ENCODE results near the gene SYK.

Gene SYK

DNA sequence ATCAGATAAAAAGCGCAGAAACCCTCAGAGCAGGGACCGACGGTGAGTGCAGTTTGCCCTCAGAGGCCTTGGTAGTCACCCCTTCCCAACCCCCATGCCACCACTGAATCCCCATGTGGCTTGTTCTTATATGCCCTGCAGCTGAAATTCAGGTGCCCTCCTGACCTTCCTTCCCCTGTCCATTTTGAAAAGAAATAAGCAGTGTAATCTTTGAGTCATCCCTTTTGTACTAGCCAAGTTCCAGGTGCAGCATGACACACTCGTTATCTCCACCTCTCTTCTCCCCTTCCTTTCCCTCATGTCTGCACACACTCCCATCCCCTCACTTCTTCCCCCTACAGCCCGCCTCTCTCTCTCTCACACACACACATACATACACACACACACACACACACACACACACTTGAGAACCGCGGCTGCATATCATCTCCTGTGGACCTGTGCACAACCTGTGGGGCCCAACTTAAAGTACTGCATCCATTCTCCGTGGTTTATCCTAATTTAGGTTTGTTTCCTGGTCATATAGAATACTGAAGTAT is 53.1 kb downstream of the SYK start:
- no peak for DNase-seq

DNA sequence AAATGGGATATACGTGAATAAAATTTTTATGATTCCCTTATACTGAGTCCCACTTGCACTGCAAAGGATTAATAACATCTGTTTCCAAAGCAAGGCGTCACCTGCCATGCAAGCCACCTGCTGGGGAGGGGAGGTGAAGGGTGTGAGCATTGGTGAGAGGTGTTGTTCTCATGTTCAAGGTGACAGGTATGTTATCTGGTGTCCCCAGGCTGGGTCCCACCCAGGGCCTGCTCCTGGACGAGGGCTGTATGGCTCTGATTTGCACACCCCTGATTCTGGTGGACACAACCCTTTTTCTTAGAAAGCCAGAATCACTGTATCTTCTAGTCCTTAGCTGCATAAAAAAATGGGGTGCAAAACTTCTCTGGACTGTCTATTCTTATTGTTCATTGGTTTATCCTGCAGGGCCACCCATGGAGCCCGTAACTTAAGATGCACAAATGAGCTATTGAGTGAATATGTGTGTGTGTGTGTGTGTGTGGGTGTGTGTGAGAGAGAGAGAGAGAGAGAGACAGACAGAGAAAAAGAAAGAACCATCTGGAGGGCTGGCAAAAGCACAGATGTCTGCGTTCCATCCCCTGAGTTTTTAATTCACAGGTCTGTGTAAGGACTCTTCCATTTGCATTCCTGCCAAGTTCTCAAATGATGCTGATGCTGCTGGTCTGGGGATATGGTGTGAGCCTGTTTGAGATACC is 53.7 kb downstream of the SYK start:
- DNase-seq, result no peak

DNA sequence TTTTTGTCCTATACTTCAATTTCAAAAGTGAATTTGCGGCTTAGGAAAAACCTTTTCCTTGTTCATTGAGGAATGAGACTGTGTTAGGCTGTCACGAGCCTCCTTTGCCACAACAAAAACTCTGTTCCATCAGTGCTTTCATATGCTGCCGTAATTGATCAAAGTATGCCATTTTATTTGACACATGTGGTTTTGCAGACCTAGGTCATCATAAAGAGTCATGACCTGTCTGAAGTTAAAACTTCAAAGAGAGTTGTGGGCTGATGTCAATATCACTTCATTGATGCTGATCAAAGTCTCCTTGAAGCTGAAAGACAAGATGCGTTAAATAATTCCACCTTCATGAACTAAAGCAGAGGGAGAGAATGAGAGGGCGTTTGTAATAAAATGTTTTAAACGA is 55.5 kb downstream of the SYK start:
- no peak for DNase-seq

DNA sequence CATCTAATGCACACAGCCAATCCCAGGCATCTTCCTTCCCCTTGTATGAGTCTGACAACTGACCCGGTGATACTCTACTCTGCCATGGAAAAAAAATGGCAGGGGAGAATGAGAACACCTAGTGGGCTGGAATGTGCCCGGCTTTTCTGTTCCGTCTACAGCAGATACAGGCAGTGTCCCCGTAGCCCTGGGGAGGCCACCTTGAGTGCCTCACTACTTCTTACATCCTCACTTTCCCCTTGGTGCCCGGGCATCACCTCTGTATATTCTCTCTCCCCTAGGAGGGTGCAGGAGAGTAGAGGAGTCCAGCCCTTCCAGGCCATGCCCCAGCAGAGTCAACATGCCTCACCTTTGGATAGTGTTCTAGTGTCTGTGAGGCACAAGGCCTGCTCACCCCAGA is 56.2 kb downstream of the SYK start:
- DNase-seq, result no peak

DNA sequence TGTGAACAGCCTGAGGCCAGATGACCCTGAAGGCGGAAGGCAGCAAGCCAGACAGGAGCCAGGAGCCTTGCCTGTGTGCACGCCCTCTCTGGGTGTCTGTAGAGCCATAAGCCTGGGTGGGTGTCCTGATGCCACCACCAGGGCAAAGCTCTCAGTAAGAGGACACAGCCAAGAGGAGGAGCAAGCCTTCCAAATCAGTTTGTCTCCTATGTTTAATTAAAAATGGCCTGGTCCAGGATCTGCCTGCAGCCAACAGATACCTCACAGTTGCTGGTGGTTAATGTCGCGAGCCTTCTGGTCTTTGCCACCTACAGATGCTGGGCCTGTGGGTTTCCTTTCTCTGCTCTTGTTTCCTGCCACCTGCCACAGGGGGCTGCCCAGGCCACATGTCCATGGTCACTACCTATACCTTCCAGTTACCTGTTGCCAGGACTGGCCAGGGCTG is 56.9 kb downstream of the SYK start:
- DNase-seq, result no peak

DNA sequence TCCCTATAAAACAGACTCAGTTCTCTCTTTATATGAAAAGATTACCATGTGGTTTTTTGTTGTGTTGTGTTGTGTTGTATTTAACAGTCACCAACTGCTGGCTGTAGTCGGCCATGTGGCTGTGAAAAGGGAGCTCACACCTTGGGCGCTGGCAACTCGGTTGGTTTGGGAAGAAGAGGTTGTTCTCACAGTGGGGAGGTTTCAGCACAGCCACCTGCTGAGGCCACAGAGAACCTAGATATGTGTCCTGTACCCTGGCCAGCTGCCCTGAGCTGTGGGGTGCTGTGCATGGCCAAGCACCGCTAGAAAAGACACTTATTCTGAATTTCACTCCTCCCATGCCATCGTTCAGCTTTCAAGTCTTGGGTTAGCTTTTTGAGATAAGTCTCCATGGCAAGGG is 58.8 kb downstream of the SYK start:
- DNase-seq, result no peak

DNA sequence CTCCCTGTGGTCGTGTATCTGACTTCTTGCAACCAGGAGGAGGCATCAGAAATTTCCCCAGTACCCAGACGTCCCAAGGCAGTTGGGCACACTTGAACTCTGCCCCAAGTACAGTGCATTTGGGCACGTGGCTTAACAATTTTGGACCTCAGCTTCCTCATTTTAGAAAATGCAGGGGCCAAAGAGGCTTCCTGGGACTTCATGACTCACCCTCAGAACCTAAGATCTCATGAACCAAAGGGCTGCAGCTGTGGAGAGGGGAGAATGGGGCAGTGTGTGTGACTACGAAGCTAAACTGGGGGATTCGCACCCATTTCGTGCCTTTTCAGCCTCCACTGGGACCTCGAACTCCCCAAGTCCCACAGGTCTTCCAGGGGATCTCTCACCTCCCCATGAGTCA is 59.2 kb downstream of the SYK start:
- DNase-seq, result no peak

DNA sequence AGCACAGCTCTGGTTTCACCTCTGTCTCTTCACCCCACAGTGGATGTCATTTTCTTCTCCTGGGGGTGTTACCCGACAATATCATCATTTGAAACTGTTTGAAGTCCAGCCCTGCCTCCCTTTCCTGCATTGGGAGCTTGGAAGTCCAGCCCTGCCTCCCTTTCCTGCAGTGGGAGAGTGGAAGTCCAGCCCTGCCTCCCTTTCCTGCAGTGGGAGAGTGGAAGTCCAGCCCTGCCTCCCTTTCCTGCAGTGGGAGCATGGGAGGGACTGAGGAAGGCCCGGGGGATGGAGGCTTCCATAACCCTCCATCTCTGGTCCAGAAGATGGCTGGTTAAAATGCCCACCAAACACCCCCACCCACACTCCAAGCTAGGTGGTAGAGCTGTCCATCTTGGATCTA is 59.8 kb downstream of the SYK start:
- no peak for DNase-seq

DNA sequence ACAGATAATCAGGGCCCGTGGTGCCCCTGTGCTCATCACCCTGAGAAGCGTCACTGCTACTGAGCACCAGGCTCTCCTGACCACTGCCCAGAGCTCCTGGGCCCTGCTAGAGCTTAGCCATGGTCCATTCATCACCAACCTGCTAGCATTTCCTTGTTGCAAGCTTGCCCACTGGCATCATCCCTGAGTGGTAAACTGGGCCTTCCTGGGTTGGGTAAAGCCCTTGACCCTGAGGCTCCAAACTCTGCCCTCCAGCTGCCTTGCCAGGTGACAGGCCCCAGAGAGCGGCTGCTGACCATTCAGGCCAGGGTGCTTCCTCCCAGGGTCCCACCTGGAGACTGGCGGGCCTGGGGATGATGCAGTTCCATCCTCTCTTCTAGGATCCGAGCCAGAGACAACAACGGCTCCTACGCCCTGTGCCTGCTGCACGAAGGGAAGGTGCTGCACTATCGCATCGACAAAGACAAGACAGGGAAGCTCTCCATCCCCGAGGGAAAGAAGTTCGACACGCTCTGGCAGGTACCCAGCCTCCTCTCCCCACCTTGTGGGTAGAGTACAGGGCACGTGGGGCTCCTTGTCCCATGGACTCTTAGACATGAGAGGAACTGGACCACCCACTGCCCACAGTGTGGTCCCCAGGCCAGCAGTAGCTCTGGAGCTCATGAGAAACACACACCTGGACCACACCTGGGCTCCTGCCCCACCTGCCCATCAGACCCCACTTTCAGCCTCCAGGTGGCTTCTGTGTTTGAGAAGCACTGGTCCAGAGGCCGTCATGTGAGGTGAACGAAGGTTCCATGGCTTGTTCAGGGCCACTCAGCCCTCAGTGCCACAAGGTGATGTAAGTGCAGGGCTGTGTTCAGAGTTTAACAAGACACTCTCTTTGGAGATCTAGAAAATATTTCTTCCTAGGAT is 60.5 kb downstream of the SYK start:
- no peak for DNase-seq

DNA sequence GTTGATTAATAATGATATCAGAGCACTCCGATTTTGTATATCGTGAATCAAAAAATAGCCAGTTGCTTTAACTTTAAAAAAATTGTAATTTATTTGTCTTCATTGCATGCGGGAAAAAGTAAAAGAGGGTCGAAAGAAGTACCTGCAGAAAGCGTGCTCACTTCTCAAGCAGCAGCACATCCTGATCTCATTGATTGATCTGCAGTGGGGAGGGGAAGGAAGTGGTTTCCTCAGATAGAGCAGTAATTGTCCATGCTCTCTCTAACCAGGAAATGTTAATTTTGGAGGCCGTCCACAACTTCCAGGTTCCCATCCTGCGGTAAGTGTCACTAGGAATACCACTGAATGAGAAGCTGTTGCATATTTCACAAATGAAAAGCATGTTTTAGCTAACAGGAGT is 63.2 kb downstream of the SYK start:
- DNase-seq, result no peak

DNA sequence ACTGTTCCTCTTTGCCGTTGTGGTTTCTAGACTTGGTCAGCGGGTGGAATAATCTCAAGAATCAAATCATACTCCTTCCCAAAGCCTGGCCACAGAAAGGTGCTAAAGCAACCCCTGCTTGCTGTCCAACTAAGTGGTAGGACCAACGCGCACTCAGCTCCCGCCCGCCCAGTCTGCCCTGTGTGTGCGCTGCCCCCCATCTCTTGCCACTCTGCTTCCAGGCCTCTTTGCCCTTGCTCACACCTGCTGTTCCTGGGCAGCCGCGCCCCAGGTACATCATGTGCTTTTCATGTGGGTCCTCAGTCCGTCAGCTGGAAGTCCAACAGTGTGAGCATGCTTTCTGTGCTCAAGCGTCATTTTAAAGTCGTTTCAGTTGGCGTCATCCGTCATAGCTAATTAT is 65.5 kb downstream of the SYK start:
- no peak for DNase-seq

DNA sequence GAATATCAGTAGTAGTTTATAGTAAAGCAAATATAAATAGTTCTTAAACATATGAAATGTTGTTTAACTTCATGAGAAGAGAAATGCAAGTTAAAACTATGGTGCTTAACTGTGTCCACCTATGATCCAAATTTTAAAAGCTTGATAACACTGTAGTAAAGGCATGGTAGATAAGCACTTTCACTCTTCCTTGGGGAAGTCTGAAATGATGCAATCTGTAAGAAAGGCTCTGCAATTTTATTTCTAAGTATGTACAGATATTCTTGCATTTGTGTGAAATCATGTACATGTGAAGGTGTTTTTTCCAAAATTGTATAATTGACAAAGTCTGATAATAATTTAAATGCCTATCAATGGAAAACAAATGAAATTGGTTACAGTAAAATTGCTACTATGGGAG is 66.9 kb downstream of the SYK start:
- DNase-seq, result no peak

DNA sequence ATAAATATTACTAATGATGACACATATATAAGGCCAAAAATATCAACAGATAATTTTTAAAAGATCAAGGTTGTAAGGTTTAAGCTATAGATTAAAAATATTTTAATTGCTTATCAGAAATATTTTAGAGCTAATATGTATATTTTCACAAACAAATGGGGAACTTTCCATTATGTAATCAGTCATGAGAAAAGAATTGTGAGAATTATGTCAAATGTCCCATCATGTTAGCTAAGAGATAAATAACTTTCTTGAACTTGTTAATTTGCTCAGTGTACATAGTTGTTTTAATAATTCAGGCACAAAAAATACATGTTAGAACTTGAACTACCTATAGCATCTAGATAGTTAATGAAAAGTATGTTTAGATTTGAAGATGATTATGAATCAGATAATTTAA is 67.7 kb downstream of the SYK start:
- DNase-seq, result no peak

DNA sequence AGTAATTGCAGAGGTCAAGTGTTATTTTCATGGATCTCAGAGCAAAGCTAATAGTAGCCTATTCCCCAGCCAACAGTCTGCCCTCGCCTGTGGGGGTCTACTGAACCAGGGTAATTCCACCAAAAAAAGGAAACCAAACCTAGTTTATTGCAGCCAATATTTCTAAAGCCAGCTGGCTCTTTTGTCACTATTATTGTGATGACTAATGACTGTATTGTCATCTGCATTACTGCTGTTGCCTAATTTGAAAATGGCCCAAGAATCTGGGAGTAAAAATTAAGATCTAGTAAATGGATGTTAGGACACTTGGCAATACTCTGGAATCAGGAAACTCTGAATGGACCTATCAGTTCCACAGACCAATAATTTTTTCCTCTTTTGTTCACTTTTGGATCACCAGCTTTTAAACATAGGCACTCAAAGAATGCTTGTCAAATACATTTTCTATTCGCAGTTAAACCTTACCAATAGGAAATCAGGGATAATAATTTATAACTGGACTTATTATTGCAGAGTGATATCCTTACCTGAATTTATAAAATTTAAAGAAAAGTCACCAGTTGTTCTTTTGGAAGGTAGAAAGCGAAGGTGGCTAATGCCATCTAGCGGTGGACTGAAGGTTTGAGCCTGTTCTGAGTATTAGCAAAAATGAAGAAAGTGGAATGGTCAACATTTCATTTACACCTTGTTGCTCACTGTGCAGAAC is 69.2 kb downstream of the SYK start:
- DNase-seq, result no peak

DNA sequence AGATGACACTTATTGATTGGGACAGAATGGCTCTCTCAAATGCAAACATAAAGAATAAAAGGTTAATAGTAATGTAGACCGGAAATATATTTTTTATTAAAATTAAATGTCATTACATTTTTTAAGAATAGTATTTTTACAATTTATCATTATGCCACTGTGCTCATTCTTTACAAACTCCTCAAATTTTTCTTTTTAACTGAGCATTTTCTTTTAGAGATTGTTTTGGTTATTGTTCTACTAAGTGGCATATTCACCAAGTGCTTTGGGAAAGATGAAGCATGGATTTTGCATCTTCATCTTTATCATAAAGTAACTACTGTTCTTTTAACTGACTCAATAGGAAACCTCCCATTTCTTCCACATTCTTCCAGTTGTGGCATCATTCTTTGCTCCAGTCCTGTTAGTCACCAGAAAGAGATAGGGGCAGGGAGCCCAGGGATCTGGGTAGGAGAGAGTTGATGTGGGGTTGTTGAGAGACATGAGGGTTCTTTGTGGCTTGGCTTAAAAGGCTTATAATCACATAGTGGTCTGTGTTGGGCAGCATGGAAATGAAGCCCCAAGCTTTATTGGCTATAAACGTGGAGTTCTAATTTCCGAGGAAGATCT is 69.8 kb downstream of the SYK start:
- DNase-seq, result no peak

DNA sequence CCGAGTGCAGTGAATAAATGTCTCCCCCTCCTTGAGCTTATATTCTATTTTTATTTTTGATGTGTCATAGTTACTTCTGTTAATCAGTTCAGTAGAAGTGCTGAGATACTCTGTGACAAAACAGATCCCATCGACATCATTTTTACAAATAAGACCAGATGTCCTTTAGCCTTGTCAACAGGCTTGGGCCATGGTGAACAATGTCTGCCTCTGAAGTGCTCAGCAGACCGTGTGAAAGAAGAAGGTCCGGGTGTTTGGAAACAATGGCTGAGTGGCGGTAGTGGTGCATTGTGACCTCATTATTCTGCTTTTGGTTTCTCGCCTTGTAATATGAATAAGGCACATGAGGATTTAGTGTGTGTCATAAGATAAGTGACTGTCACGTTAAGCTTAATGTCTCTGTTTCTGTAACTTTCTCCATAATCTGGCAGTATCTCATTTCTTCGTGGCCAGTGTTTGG is 71.2 kb downstream of the SYK start:
- no peak for DNase-seq

DNA sequence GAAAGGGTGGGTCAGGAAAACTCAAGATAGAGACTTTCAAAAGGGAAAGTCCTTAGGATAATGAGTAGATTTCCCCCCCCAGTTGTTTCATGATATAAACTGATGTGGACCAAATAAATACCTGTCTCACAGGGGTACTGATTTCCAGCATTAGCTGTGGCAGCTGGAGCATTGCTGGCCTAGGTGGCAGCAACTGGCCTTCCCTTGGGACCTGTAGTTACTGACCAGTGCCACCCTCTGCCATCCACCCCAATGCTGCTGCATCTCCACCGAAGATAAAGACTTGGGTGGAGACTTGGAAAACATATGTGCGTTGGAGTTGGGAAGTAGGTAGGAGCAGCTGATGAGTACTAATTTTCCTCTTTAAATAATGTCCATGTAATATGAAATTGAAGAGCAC is 71.8 kb downstream of the SYK start:
- no peak for DNase-seq

DNA sequence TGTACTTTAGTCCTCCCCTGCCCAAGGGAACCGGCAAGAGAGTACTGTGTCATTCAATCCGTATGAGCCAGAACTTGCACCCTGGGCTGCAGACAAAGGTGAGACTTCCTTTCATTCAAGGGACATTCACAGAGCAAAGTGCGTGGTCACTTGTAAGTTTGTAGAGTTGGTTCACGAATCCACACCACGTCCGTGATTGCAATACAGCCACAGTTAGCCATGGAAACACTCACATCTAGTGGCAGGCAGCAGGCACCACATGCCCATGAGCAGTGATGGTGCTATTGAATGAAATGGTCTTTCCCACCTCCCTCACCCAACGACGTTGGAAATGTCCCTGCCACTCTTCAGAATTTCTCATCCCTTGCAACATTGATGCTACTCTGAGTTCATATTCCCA is 72.6 kb downstream of the SYK start:
- DNase-seq, result no peak

DNA sequence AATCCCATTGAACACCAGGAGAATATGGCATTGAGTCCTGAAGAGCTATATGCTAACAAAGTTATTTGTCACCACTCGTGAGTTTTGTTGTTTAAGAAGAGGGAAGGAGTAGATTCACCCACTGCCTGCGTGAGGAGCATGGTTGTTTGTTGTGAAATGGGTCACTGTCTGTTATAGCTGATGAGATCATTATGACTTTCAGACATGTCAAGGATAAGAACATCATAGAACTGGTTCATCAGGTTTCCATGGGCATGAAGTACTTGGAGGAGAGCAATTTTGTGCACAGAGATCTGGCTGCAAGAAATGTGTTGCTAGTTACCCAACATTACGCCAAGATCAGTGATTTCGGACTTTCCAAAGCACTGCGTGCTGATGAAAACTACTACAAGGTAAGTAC is 76.9 kb downstream of the SYK start:
- no peak for DNase-seq

DNA sequence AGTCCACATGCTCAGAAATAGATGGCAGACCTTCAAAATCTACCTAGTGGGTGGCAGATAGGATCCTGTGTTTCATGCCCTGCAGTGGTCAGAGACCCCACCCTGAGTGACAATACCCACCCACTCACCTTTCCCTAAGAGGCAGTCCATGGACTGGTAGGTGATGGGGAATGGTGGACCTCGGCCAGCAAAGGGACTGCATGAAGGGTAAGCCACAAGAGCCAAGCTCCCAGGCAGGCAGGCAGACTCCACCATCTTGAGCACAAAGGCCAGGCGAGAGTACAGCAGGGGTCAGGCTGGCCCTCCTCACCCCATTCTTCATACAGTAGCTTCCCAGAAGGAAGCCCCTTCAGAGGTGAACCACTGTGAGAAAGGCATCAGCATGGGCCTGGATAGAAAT is 78.4 kb downstream of the SYK start:
- DNase-seq, result no peak

DNA sequence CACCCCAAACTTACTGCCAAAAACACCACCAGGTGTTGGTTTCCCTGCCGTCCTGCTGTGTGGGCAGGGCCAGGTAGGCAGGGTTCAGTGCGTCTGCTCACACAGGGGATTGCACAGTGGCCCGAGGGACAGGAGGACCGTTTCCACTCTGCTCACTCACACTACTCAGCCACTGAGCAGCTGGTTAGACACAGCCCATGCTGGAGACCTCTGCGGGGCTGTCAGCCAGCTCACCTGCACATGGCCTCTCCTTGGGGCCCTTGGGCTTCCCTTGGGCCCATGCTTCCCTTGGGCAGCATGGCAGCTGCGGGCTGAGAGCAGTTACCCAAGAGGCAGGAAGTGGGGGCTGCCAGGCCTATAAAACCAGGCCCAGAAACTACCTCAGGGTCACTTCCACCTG is 79.0 kb downstream of the SYK start:
- DNase-seq, result no peak

DNA sequence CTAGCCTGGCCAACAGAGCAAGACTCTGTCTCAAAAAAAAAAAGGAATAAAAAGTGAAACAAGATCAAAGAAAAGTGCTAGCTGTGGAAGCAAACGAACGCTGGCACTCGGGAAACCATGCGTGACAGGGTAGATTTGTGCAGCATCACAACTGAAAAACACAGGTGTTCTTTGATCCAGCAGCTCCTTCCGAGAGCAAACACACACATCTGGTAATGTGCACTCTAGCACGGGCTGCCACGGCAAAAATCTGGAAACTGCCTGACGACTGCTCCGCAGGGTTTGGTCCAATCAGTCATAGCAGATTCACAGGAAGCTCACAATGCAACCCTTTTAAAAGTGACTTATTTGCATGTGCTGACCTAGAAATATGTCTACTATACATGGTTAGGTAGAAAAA is 80.0 kb downstream of the SYK start:
- no peak for DNase-seq

DNA sequence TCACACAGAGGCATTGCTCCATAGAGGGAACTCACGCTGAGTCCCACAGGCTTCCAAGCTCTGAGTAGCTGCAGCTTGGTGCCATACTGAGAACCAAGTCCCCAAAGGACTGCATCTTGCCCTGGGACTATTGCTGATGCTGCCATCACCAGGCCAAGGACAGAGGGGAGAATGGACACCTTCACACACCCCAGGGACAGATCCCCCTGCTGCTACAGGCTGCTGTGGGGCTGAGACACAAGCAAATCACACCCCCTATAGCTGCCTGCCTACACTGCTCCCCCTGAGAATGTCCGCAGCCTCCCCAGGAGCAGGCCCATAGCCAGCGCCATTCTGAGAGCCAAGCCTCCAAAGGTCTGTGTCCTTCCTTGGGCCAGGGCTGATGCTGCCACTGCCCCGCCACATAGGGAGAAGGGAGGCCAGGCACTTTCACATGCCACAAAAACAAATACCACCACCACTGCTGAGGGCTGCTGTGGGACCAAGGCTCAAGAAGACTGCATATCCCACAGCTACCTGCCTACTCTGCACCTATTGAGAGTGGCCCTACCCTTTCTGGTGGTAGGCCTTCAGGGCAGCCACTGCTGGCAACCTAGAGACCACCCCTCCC is 81.5 kb downstream of the SYK start:
- DNase-seq, result no peak
